ENCODE data around the gene GDA. TPM values are rescaled to one million over a fixed set of nuclear protein-coding genes. Genes with fewer than 3 reads are reported as not detected.

GDA gene
- total and polyA plus RNA-seq, 2 of the 8 experiments (the other 6 are each of a cell fraction or from before 2014, with no cell fraction given): 0.35 to 3.0 TPM

DNA sequence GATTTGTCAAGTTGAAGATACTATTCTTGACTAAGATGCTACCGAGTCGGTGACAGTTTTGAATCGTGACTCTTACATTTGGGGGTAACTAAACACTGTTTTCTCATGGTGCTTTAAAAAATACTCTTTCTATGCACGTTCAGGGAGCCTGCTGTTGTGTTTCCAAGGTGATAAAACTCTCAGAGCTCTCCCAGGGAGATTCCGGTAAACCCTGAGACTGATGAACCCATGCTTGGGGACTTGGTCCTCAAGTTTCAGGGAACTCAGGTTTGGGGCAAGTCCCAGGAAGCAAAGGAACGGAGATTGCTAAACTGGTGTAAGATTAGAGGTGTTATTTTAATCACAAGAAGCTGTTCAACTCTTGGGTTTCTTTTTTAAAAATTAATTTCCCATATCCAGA lies 1.4 kb downstream of the GDA start (continued):
- TF ChIP-seq, protein P1, sequence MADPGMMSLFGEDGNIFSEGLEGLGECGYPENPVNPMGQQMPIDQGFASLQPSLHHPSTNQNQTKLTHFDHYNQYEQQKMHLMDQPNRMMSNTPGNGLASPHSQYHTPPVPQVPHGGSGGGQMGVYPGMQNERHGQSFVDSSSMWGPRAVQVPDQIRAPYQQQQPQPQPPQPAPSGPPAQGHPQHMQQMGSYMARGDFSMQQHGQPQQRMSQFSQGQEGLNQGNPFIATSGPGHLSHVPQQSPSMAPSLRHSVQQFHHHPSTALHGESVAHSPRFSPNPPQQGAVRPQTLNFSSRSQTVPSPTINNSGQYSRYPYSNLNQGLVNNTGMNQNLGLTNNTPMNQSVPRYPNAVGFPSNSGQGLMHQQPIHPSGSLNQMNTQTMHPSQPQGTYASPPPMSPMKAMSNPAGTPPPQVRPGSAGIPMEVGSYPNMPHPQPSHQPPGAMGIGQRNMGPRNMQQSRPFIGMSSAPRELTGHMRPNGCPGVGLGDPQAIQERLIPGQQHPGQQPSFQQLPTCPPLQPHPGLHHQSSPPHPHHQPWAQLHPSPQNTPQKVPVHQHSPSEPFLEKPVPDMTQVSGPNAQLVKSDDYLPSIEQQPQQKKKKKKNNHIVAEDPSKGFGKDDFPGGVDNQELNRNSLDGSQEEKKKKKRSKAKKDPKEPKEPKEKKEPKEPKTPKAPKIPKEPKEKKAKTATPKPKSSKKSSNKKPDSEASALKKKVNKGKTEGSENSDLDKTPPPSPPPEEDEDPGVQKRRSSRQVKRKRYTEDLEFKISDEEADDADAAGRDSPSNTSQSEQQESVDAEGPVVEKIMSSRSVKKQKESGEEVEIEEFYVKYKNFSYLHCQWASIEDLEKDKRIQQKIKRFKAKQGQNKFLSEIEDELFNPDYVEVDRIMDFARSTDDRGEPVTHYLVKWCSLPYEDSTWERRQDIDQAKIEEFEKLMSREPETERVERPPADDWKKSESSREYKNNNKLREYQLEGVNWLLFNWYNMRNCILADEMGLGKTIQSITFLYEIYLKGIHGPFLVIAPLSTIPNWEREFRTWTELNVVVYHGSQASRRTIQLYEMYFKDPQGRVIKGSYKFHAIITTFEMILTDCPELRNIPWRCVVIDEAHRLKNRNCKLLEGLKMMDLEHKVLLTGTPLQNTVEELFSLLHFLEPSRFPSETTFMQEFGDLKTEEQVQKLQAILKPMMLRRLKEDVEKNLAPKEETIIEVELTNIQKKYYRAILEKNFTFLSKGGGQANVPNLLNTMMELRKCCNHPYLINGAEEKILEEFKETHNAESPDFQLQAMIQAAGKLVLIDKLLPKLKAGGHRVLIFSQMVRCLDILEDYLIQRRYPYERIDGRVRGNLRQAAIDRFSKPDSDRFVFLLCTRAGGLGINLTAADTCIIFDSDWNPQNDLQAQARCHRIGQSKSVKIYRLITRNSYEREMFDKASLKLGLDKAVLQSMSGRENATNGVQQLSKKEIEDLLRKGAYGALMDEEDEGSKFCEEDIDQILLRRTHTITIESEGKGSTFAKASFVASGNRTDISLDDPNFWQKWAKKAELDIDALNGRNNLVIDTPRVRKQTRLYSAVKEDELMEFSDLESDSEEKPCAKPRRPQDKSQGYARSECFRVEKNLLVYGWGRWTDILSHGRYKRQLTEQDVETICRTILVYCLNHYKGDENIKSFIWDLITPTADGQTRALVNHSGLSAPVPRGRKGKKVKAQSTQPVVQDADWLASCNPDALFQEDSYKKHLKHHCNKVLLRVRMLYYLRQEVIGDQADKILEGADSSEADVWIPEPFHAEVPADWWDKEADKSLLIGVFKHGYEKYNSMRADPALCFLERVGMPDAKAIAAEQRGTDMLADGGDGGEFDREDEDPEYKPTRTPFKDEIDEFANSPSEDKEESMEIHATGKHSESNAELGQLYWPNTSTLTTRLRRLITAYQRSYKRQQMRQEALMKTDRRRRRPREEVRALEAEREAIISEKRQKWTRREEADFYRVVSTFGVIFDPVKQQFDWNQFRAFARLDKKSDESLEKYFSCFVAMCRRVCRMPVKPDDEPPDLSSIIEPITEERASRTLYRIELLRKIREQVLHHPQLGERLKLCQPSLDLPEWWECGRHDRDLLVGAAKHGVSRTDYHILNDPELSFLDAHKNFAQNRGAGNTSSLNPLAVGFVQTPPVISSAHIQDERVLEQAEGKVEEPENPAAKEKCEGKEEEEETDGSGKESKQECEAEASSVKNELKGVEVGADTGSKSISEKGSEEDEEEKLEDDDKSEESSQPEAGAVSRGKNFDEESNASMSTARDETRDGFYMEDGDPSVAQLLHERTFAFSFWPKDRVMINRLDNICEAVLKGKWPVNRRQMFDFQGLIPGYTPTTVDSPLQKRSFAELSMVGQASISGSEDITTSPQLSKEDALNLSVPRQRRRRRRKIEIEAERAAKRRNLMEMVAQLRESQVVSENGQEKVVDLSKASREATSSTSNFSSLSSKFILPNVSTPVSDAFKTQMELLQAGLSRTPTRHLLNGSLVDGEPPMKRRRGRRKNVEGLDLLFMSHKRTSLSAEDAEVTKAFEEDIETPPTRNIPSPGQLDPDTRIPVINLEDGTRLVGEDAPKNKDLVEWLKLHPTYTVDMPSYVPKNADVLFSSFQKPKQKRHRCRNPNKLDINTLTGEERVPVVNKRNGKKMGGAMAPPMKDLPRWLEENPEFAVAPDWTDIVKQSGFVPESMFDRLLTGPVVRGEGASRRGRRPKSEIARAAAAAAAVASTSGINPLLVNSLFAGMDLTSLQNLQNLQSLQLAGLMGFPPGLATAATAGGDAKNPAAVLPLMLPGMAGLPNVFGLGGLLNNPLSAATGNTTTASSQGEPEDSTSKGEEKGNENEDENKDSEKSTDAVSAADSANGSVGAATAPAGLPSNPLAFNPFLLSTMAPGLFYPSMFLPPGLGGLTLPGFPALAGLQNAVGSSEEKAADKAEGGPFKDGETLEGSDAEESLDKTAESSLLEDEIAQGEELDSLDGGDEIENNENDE (IDR thresholded peaks at IDR 0.05; ENCODE audit: insufficient replicate concordance, low read length): no peak
- TF ChIP-seq RXRA (IDR thresholded peaks at IDR 0.05; ENCODE audit: insufficient read depth, low read depth, low read length): no peak
- no peak for TF ChIP-seq KDM5A (IDR thresholded peaks at IDR 0.05; ENCODE audit: low read length)
- no peak for TF ChIP-seq BACH1 (IDR thresholded peaks at IDR 0.05; ENCODE audit: low read length)
- TF ChIP-seq JUN (IDR thresholded peaks at IDR 0.05; ENCODE audit: low read depth, low read length): no peak
- no peak for TF ChIP-seq TEAD4 (IDR thresholded peaks at IDR 0.05; ENCODE audit: low read depth, low read length)
- no peak for TF ChIP-seq SP2 (IDR thresholded peaks at IDR 0.05; ENCODE audit: low read length)
- TF ChIP-seq BRCA1 (IDR thresholded peaks at IDR 0.05; ENCODE audit: low read depth, low read length): no peak
- no peak for TF ChIP-seq HDAC6 (IDR thresholded peaks at IDR 0.05; ENCODE audit: low read depth, low read length)
- no peak for TF ChIP-seq CHD2 (IDR thresholded peaks at IDR 0.05; ENCODE audit: low read length)
- no peak for TF ChIP-seq ASH2L (IDR thresholded peaks at IDR 0.05; ENCODE audit: low read length)
